Umbilical cord (tissue), 2 donors: ENCODE data around the gene PLCG2. TPM values are rescaled to one million over a fixed set of nuclear protein-coding genes. Genes with fewer than 3 reads are reported as not detected.
"Not testable (repeated sequence)": the region's sequence is repeated elsewhere in the genome, so short reads cannot be mapped to it uniquely, and the experiment has no call there.

Experiments
- DNase-seq: peaks from one replicate; pipeline ENCODE4 v3.0.0-alpha.2; 2015; ENCODE audit warnings: low spot score
- total RNA-seq: library from RNA; depleted of rRNA; stranded (reverse); fragments of >200 nt; gene quantifications from one replicate; pipeline ENCODE4 v1.2.3, GENCODE V29; 2014; ENCODE audit warnings: low replicate concordance; ENCODE audit not compliant: insufficient read depth

PLCG2 gene
- total RNA-seq, 1 donor from 2014 or later = 29.9 TPM

- DNase-seq = not testable (repeated sequence)
These were observed 98.4 kb downstream of the PLCG2 start for GRCh38 chr16:81877490-81877889.

- no peak for DNase-seq
These were observed 99.4 kb downstream of the PLCG2 start for GRCh38 chr16:81878529-81878928.

GRCh38 chr16:81879625-81880024 lies 100.5 kb downstream of the PLCG2 start:
- DNase-seq = no peak

- DNase-seq = no peak
These were observed 101.7 kb downstream of the PLCG2 start for GRCh38 chr16:81880816-81881215.

GRCh38 chr16:81881228-81881627 lies 102.1 kb downstream of the PLCG2 start:
- no peak for DNase-seq

GRCh38 chr16:81882559-81882958 lies 103.5 kb downstream of the PLCG2 start:
- DNase-seq = no peak

- no peak for DNase-seq
These were observed 104.1 kb downstream of the PLCG2 start for GRCh38 chr16:81883235-81883634.

- no peak for DNase-seq
These were observed 107.0 kb downstream of the PLCG2 start for GRCh38 chr16:81885976-81886586.

- DNase-seq = no peak
These were observed 109.7 kb downstream of the PLCG2 start for GRCh38 chr16:81888520-81889394.

- no peak for DNase-seq
These were observed 112.8 kb downstream of the PLCG2 start for GRCh38 chr16:81891736-81892364.

- no peak for DNase-seq
These were observed 115.5 kb downstream of the PLCG2 start for GRCh38 chr16:81894592-81894991.

- no peak for DNase-seq
These were observed 117.8 kb downstream of the PLCG2 start for GRCh38 chr16:81896902-81897301.

GRCh38 chr16:81899601-81900000 lies 120.5 kb downstream of the PLCG2 start:
- DNase-seq = no peak

- DNase-seq = no peak
These were observed 120.9 kb downstream of the PLCG2 start for GRCh38 chr16:81900014-81900413.

GRCh38 chr16:81900456-81900855 lies 121.4 kb downstream of the PLCG2 start:
- DNase-seq = no peak

- DNase-seq = peak; percentile 17
These were observed 122.4 kb downstream of the PLCG2 start for GRCh38 chr16:81901484-81901883.

- no peak for DNase-seq
These were observed 122.9 kb downstream of the PLCG2 start for GRCh38 chr16:81902025-81902424.

GRCh38 chr16:81904320-81904719 lies 125.2 kb downstream of the PLCG2 start:
- no peak for DNase-seq

- DNase-seq = no peak
These were observed 126.2 kb downstream of the PLCG2 start for GRCh38 chr16:81905277-81905676.

GRCh38 chr16:81907681-81908080 lies 128.6 kb downstream of the PLCG2 start:
- DNase-seq = no peak

GRCh38 chr16:81908466-81909262 lies 129.6 kb downstream of the PLCG2 start:
- no peak for DNase-seq

- DNase-seq = no peak
These were observed 131.3 kb downstream of the PLCG2 start for GRCh38 chr16:81910366-81910885.
